PC-9 (cell line): ENCODE results near the gene TPD52L1.

Experiments used
- CTCF ChIP-seq: fragments of 200-600 bp; sonication (generic); conservative IDR thresholded peaks from 2 replicates; pipeline ENCODE4 v1.6.1; 2017; ENCODE audit warnings: mixed run types, antibody characterized with exemption, mild to moderate bottlenecking, moderate library complexity
- EZH2 ChIP-seq: fragments of 200-600 bp; sonication (generic); IDR thresholded peaks from 2 replicates; pipeline ENCODE4 v1.8.0; 2017; ENCODE audit warnings: antibody characterized with exemption, low read depth

GRCh38 chr6:125175466-125176048 is 22.0 kb downstream of the TPD52L1 start:
- TF ChIP-seq CTCF (no peak), EZH2 (no peak)
